HCT116 (cell line): ENCODE results near the gene TEAD1.

Source experiments
- CTCF ChIP-seq, 3 experiments: fragments of 200-600 bp in 1 of 3; sonication (generic) in 1 of 3; IDR thresholded peaks in 2 of 3; conservative IDR thresholded peaks in 1 of 3; 2 replicates each; pipeline ENCODE4 v1.5.1; 2012 to 2017; ENCODE audit warnings: low read depth in 2 of 3, low read length in 2 of 3, antibody characterized with exemption in 1 of 3, borderline replicate concordance in 1 of 3, control low read depth in 1 of 3, mild to moderate bottlenecking in 1 of 3, mixed read lengths in 1 of 3, mixed run types in 1 of 3, moderate library complexity in 1 of 3; ENCODE audit not compliant: insufficient read depth in 1 of 3
- EZH2 ChIP-seq: fragments of 200-600 bp; sonication (generic); IDR thresholded peaks from 2 replicates; pipeline ENCODE4 v1.6.1; 2017; ENCODE audit warnings: antibody characterized with exemption, mixed run types
- EZH2phosphoT487 ChIP-seq: fragments of 200-600 bp; IDR thresholded peaks from 2 replicates; pipeline ENCODE4 v1.6.1; 2018; ENCODE audit warnings: antibody characterized with exemption, borderline replicate concordance
- MAX ChIP-seq: IDR thresholded peaks from 2 replicates; pipeline ENCODE4 v1.6.1; 2012
- POLR2A ChIP-seq: IDR thresholded peaks from 2 replicates; pipeline ENCODE4 v1.7.0; 2011; ENCODE audit warnings: borderline replicate concordance; ENCODE audit not compliant: insufficient read depth, insufficient read length; ENCODE audit errors: extremely low read depth
- POLR2AphosphoS5 ChIP-seq: IDR thresholded peaks from 2 replicates; pipeline ENCODE4 v1.6.1; 2011; ENCODE audit warnings: mild to moderate bottlenecking, low read depth, low read length, moderate library complexity

GRCh38 chr11:12952094-12952493, 277.9 kb downstream of the TEAD1 start:
- TF ChIP-seq POLR2A (no peak), CTCF (IDR thresholded peaks at IDR 0.05 in 2 of 3, conservative IDR thresholded peaks at IDR 0.05 in 1 of 3; ENCODE audit: borderline replicate concordance in 1 of 3, insufficient read depth in 1 of 3, low read depth in 2 of 3, low read length in 2 of 3) (no peak), POLR2AphosphoS5 (no peak), EZH2 (no peak), EZH2phosphoT487 (no peak), MAX (no peak)
